ENCODE data around the gene STAT5A.

GRCh38 chr17:42317266-42317845 lies 29.1 kb downstream of the STAT5A start:
- TF ChIP-seq CTCF (IDR thresholded peaks at IDR 0.05): no peak
- TF ChIP-seq POLR2A (IDR thresholded peaks at IDR 0.05): no peak

All from thyroid gland (tissue), 4 donors.